Amniotic epithelial cell (primary cell): ENCODE results near the gene DHX57.
"Not testable (repeated sequence)": the region's sequence is repeated elsewhere in the genome, so short reads cannot be mapped to it uniquely, and the experiment has no call there.

Source experiments
- DNase-seq: peaks from one replicate; pipeline ENCODE4 v3.0.0-alpha.2; 2010; ENCODE audit warnings: low read depth

Gene DHX57

GRCh38 chr2:38863061-38863695 is 12.6 kb downstream of the DHX57 start:
- DNase-seq = no peak

- no peak for DNase-seq
Measured at GRCh38 chr2:38862476-38862875, 13.3 kb downstream of the DHX57 start.

GRCh38 chr2:38856165-38856564 is 19.6 kb downstream of the DHX57 start:
- peak; percentile 75 for DNase-seq

GRCh38 chr2:38850045-38850444 is 25.7 kb downstream of the DHX57 start:
- DNase-seq = no peak

- no peak for DNase-seq
Measured at GRCh38 chr2:38836791-38837190, 38.9 kb downstream of the DHX57 start.

- no peak for DNase-seq
Measured at GRCh38 chr2:38835990-38836389, 39.7 kb downstream of the DHX57 start.

GRCh38 chr2:38835015-38835601 is 40.6 kb downstream of the DHX57 start:
- peak; percentile 15 for DNase-seq

- no peak for DNase-seq
Measured at GRCh38 chr2:38830526-38831159, 45.1 kb downstream of the DHX57 start.

- no peak for DNase-seq
Measured at GRCh38 chr2:38829971-38830370, 45.8 kb downstream of the DHX57 start.

GRCh38 chr2:38828460-38828859 is 47.3 kb downstream of the DHX57 start:
- DNase-seq = no peak

GRCh38 chr2:38827539-38828145 is 48.1 kb downstream of the DHX57 start:
- peak; percentile 70 for DNase-seq

GRCh38 chr2:38825956-38826355 is 49.8 kb downstream of the DHX57 start:
- no peak for DNase-seq

- DNase-seq = no peak
Measured at GRCh38 chr2:38824906-38825305, 50.8 kb downstream of the DHX57 start.

- DNase-seq = no peak
Measured at GRCh38 chr2:38823386-38823785, 52.3 kb downstream of the DHX57 start.

- DNase-seq = no peak
Measured at GRCh38 chr2:38818565-38818964, 57.2 kb downstream of the DHX57 start.

- DNase-seq = no peak
Measured at GRCh38 chr2:38815936-38816335, 59.8 kb downstream of the DHX57 start.

GRCh38 chr2:38810488-38810887 is 65.2 kb downstream of the DHX57 start:
- no peak for DNase-seq

GRCh38 chr2:38808677-38809076 is 67.1 kb downstream of the DHX57 start:
- no peak for DNase-seq

- no peak for DNase-seq
Measured at GRCh38 chr2:38806733-38807059, 69.0 kb downstream of the DHX57 start.

- no peak for DNase-seq
Measured at GRCh38 chr2:38806015-38806732, 69.6 kb downstream of the DHX57 start.

GRCh38 chr2:38797953-38798352 is 77.8 kb downstream of the DHX57 start:
- DNase-seq = no peak

- peak; percentile 84 for DNase-seq
Measured at GRCh38 chr2:38797250-38797676, 78.5 kb downstream of the DHX57 start.

GRCh38 chr2:38795016-38795415 is 80.7 kb downstream of the DHX57 start:
- DNase-seq = not testable (repeated sequence)
